HepG2 (cell line): ENCODE results near the gene ZNF584. TPM values are rescaled to one million over a fixed set of nuclear protein-coding genes. Genes with fewer than 3 reads are reported as not detected.

ENCODE experiments used
- ELF3 ChIP-seq: IDR thresholded peaks from 2 replicates; pipeline ENCODE4 v1.6.1; 2016; ENCODE audit warnings: missing genetic modification reagents, missing compliant biosample characterization
- HNRNPUL1 ChIP-seq: fragments of 200-400 bp; formaldehyde crosslinking; IDR thresholded peaks from 2 replicates; pipeline ENCODE4 v1.6.1; 2017; ENCODE audit warnings: low read depth, mild to moderate bottlenecking, low read length, moderate library complexity
- KDM5B ChIP-seq: sonication (generic); formaldehyde crosslinking; IDR thresholded peaks from 2 replicates; pipeline ENCODE4 v1.4.0; 2020; ENCODE audit warnings: missing genetic modification reagents, mild to moderate bottlenecking, borderline replicate concordance
- MAFF ChIP-seq: IDR thresholded peaks from 2 replicates; pipeline ENCODE4 v1.6.1; 2011; ENCODE audit warnings: low read depth, low read length, improper control_type of control experiment
- MBNL3 ChIP-seq: fragments of 250-450 bp; sonication (Bioruptor Pico); conservative IDR thresholded peaks from 2 replicates; pipeline ENCODE4 v1.8.0; 2022; ENCODE audit warnings: mild to moderate bottlenecking, inconsistent platforms
- MIER2 ChIP-seq: IDR thresholded peaks from 2 replicates; pipeline ENCODE4 v1.6.1; 2016; ENCODE audit warnings: missing biosample characterization, missing genetic modification reagents
- NFIB ChIP-seq: sonication (generic); formaldehyde crosslinking; IDR thresholded peaks from 2 replicates; pipeline ENCODE4 v1.9.0; 2021; ENCODE audit warnings: missing genetic modification reagents, mild to moderate bottlenecking, borderline replicate concordance
- PHF8 ChIP-seq: sonication (generic); formaldehyde crosslinking; IDR thresholded peaks from 2 replicates; pipeline ENCODE4 v1.5.0; 2020; ENCODE audit warnings: missing genetic modification reagents
- PRPF4 ChIP-seq: fragments of 200-400 bp; formaldehyde crosslinking; IDR thresholded peaks from 2 replicates; pipeline ENCODE4 v1.6.1; 2016; ENCODE audit warnings: low read length, low read depth; ENCODE audit not compliant: poor library complexity, severe bottlenecking
- PTBP1 ChIP-seq: fragments of 200-400 bp; formaldehyde crosslinking; IDR thresholded peaks from 2 replicates; pipeline ENCODE4 v1.6.1; 2018; ENCODE audit warnings: low read length, low read depth; ENCODE audit not compliant: poor library complexity, severe bottlenecking
- SKI ChIP-seq: fragments of 450-650 bp; IDR thresholded peaks from one replicate; pipeline ENCODE4 v1.6.1; 2018; ENCODE audit warnings: mild to moderate bottlenecking; ENCODE audit not compliant: partially characterized antibody
- TBL1XR1 ChIP-seq: fragments of 150-350 bp; IDR thresholded peaks from 2 replicates; pipeline ENCODE4 v1.6.1; 2014; ENCODE audit warnings: borderline replicate concordance, low read length; ENCODE audit not compliant: partially characterized antibody
- TEAD3 ChIP-seq: optimal IDR thresholded peaks from 2 replicates; pipeline ENCODE3; 2016; ENCODE audit warnings: borderline replicate concordance
- ZBTB33 ChIP-seq: sonication (generic); formaldehyde crosslinking; IDR thresholded peaks from 2 replicates; pipeline ENCODE4 v1.4.0; 2020; ENCODE audit warnings: missing genetic modification reagents
- ZFP1 ChIP-seq: IDR thresholded peaks from 2 replicates; pipeline ENCODE4 v1.6.1; 2016
- ZFP90 ChIP-seq: sonication (generic); formaldehyde crosslinking; IDR thresholded peaks from 2 replicates; pipeline ENCODE4 v1.8.0; 2022; ENCODE audit warnings: missing genetic modification reagents, mild to moderate bottlenecking, inconsistent platforms, borderline replicate concordance
- ZFYVE20 ChIP-seq: sonication (generic); formaldehyde crosslinking; IDR thresholded peaks from 2 replicates; pipeline ENCODE4 v1.8.0; 2023; ENCODE audit warnings: low read depth, mild to moderate bottlenecking, moderate library complexity, missing genetic modification reagents, borderline replicate concordance
- ZNF10 ChIP-seq: sonication (generic); formaldehyde crosslinking; IDR thresholded peaks from 2 replicates; pipeline ENCODE4 v1.4.0; 2020; ENCODE audit warnings: mild to moderate bottlenecking, low read depth, missing genetic modification reagents, borderline replicate concordance
- ZNF282 ChIP-seq: fragments of 450-650 bp; IDR thresholded peaks from 2 replicates; pipeline ENCODE4 v1.6.1; 2018; ENCODE audit not compliant: partially characterized antibody
- ZNF296 ChIP-seq: sonication (generic); formaldehyde crosslinking; conservative IDR thresholded peaks from 2 replicates; pipeline ENCODE4 v1.5.0; 2020; ENCODE audit warnings: mild to moderate bottlenecking, missing genetic modification reagents
- ZNF335 ChIP-seq: sonication (generic); formaldehyde crosslinking; IDR thresholded peaks from 2 replicates; pipeline ENCODE4 v1.4.0; 2020; ENCODE audit warnings: missing genetic modification reagents
- ZNF549 ChIP-seq: sonication (generic); formaldehyde crosslinking; IDR thresholded peaks from 2 replicates; pipeline ENCODE4 v1.5.0; 2020; ENCODE audit warnings: missing genetic modification reagents
- ZNF607 ChIP-seq: sonication (generic); formaldehyde crosslinking; IDR thresholded peaks from 2 replicates; pipeline ENCODE4 v1.5.1; 2020; ENCODE audit warnings: missing genetic modification reagents, mild to moderate bottlenecking, borderline replicate concordance
- ZNF773 ChIP-seq: sonication (generic); formaldehyde crosslinking; IDR thresholded peaks from 2 replicates; pipeline ENCODE4 v1.4.0; 2020; ENCODE audit warnings: missing genetic modification reagents, borderline replicate concordance
- polyA plus RNA-seq, 8 experiments: library from polyadenylated mRNA; depleted of rRNA in 3 of 8; stranded (reverse) in 7 of 8; unstranded in 1 of 8; fragments of >200 nt; fragmentation: Illumina TruSeq in 4 of 8; extraction: Trizol in 4 of 8; gene quantifications; 2 replicates each; pipeline versions ENCODE4 v1.2.1 to v1.2.3, GENCODE V29; 2011 to 2016; ENCODE audit warnings: low read depth in 4 of 8, missing spikeins in 1 of 8, mixed read lengths in 1 of 8; ENCODE audit not compliant: insufficient read depth in 1 of 8
- total RNA-seq, 5 experiments: library from RNA; depleted of rRNA; stranded (reverse); fragments of >200 nt; fragmentation: Illumina TruSeq; extraction: Trizol; gene quantifications; 2 replicates each; pipeline ENCODE4 v1.2.3, GENCODE V29; 2016; ENCODE audit warnings: low read depth in 1 of 5
- TF ChIP-seq, protein P1 (sequence below), 2 experiments: sonication (generic) in 1 of 2; formaldehyde crosslinking in 1 of 2; IDR thresholded peaks; 2 replicates each; pipeline versions ENCODE4 v1.4.0 to v1.6.1; 2018 to 2020; ENCODE audit warnings: missing genetic modification reagents in 2 of 2, borderline replicate concordance in 1 of 2, low read depth in 1 of 2, mild to moderate bottlenecking in 1 of 2, missing biosample characterization in 1 of 2
- TF ChIP-seq, protein P2 (sequence below): sonication (generic); formaldehyde crosslinking; IDR thresholded peaks from 2 replicates; pipeline ENCODE4 v1.8.0; 2022; ENCODE audit warnings: missing genetic modification reagents, low read depth, mild to moderate bottlenecking, borderline replicate concordance

Gene ZNF584
- total and polyA plus RNA-seq, 2 of the 13 experiments (the other 11 are each of a cell fraction or from before 2014, with no cell fraction given), result 2.4 to 7.0 TPM

DNA sequence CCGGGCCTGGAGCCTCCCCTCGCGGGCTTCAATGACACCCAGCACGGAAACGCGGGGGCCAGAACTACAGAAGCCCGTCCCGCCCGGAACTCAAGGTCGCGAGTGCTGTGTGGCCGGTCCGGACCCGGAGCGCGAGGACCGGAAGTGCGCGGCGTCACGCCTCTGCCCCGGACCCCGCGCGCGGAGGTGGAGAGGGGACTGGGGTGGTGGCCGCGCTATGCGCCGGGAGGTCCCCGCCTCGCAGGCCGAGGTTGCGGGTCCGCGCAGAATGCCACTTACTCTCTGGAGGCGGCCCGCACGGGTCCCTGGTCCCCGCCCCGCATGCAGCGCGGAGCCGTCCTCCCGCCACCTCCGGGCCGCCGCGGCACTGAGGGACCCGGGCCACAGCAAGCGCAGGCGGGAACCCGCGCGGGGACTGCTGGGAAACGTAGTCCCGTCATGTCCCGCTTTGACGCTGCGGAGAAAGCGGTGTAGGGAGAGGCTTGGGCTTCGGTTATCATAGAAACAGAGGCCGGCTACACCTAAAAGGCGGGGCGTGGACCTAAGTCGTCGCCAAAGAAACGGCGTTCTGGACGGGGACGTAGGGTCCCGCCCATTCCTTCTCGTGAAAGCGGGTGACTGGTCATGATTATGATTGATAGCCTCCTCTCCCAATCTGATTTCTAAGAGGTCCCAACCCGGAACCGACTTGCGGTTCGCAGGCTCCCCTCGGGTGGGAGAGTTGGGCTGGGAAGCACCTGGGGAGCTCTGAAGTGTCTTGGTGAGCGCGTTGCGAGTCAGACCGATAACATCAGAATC is 27.6 kb upstream of the ZNF584 start, which contains the start of gene ZNF837 (continued):
- peak; percentile 96 for TF ChIP-seq ZFP90 (CRISPR knock-in tag)
- no peak for TF ChIP-seq PTBP1
- peak; percentile 92; the same call in 1 of the 2 replicates for TF ChIP-seq ZFYVE20
- TF ChIP-seq PHF8, result peak; percentile 98
- peak; percentile 51 for TF ChIP-seq SKI
- peak; percentile 76 for TF ChIP-seq TEAD3
- peak; percentile 86 for TF ChIP-seq ELF3 (CRISPR knock-in tag)
- TF ChIP-seq HNRNPUL1, result peak; percentile 80; the same call in 1 of the 2 replicates
- no peak for TF ChIP-seq ZNF296 (CRISPR knock-in tag)
- peak; percentile 51; the same call in 1 of the 2 replicates for TF ChIP-seq ZBTB33 (CRISPR knock-in tag)
- no peak for TF ChIP-seq ZNF549 (CRISPR knock-in tag)
- TF ChIP-seq ZNF335 (CRISPR knock-in tag), result peak; percentile 94
- no peak; the same call in 1 of the 2 replicates for TF ChIP-seq MIER2 (CRISPR knock-in tag)
- TF ChIP-seq ZFP1 (CRISPR knock-in tag), result peak; percentile 52
- TF ChIP-seq, protein P1, sequence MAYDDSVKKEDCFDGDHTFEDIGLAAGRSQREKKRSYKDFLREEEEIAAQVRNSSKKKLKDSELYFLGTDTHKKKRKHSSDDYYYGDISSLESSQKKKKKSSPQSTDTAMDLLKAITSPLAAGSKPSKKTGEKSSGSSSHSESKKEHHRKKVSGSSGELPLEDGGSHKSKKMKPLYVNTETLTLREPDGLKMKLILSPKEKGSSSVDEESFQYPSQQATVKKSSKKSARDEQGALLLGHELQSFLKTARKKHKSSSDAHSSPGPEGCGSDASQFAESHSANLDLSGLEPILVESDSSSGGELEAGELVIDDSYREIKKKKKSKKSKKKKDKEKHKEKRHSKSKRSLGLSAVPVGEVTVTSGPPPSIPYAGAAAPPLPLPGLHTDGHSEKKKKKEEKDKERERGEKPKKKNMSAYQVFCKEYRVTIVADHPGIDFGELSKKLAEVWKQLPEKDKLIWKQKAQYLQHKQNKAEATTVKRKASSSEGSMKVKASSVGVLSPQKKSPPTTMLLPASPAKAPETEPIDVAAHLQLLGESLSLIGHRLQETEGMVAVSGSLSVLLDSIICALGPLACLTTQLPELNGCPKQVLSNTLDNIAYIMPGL (CRISPR knock-in tag; IDR thresholded peaks at IDR 0.05; ENCODE audit: borderline replicate concordance in 1 of 2, low read depth in 1 of 2), result peak; percentile 84 to 95
- TF ChIP-seq, protein P2, sequence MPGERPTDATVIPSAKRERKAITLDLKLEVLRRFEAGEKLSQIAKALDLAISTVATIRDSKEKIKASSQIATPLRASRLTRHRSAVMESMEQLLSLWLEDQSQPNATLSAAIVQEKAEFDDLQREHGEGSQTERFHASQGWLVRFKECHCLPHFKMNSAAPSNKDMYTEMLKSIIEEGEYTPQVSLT (CRISPR knock-in tag), result peak; percentile 64; the same call in 1 of the 2 replicates
- peak; percentile 90 for TF ChIP-seq ZNF607 (CRISPR knock-in tag)
- TF ChIP-seq KDM5B, result peak; percentile 98
- TF ChIP-seq ZNF773 (CRISPR knock-in tag), result peak; percentile 75; the same call in 1 of the 2 replicates
- no peak for TF ChIP-seq ZNF10
- TF ChIP-seq ZNF282, result no peak
- no peak for TF ChIP-seq PRPF4
- TF ChIP-seq MAFF, result no peak
- TF ChIP-seq NFIB, result no peak
- peak; percentile 34 for TF ChIP-seq TBL1XR1
- no peak for TF ChIP-seq MBNL3 (CRISPR knock-in tag)
